HK-2 (cell line): ENCODE data around the gene A2M.
"Not testable (repeated sequence)": the region's sequence is repeated elsewhere in the genome, so short reads cannot be mapped to it uniquely, and the experiment has no call there.

ENCODE experiments used
- DNase-seq: peaks from one replicate; pipeline ENCODE4 v3.0.0-alpha.2; 2018; ENCODE audit not compliant: unreplicated experiment

A2M gene

DNA sequence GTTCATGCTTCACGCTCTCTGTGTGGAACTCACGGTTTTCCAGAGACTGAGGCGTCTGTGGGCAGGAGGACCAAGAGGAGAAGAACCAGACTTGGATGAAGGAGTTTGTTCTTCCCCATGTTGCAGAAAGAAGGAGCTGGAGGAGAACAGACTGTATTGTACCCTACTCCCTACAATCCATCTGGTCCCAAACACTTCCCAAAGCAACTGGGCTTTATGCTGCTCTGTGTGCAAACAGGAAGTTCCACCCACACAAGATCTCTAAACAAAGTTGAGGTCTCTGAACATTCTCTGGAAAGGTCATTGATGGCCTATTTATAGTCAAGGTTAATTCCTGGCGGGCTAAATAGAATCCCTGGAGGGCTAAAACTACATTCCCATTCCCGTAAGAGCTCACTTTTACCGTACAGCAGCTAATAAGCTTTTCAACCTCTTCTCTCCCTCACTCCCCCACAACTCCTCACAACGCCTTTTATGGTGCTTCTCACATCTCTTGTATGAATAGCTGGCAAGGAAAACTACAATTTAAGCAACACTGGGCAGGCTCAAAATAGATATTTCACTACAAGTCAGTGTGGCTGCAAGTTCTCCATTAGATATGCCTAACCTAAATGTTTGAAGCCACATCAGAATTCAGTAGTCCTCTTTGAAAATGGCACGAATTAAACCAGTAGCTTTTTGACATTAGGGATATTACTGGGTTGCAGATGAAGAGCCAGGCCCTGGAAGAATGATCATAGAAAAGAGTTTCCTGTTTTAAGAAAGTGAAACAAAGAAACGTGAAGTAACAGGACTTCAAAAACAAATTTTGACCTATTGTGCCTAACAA is at the start of gene A2M:
A2M (minus strand) TSS at position 189 of the 829 bp plus-strand sequence; CDS start at position 119, 70 bp downstream.
- DNase-seq = no peak

DNA sequence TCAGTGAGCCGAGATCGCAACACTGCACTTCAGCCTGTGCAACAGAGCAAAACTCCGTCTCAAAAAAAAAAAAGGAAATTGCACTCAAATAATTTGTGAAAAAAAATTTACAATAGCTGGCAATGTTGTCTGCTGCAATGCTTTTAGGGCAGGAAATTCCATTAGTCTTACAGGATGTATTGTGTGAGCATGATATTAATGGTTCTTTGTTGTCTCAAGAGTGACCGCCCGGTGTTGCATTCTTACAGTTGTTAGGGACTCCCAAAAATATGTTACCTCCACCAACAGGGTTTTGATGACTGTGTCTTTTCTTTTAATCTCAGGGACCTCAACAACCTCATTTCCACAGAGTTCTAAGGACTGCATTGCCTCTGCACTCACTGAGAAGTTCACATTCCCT is 47.7 kb upstream of the A2M start:
- DNase-seq = no peak

DNA sequence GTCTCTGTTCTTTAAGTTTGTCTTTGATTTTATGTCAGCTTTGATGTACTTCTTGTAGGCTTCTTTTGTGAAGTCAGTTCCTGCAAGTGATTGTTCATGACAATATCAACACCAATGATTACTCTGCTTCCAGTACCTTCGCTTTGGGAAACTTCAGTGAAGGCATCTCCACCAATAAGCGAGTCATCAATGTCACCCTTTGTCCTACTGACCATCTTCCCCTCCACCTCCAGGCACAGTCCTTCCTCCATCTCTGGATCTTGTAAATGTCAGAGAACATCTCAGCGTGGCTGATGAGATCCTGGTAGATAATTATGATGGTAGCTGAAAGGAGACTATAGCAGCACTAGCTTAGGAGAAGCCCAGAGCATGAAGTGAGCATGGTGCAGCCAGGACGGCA is 40.4 kb upstream of the A2M start:
- no peak for DNase-seq

DNA sequence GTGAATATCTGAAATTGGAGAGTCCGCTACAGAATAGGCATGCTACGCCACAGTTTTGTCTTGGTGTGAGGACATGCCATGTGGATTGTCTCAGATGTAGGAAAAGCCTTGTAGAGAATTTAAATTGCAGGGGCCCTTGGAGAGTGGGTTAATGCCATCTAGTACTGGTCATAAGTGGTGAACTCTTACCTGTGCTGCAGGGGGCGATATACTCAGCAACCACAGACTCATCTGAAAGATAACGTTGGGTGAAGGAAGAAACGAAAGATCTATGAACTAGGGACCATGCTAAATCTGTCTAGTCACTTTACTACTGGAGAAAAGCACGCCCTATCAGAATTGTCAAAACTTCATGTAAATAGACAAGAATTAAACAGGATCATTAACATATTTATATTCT is 33.7 kb upstream of the A2M start:
- no peak for DNase-seq

DNA sequence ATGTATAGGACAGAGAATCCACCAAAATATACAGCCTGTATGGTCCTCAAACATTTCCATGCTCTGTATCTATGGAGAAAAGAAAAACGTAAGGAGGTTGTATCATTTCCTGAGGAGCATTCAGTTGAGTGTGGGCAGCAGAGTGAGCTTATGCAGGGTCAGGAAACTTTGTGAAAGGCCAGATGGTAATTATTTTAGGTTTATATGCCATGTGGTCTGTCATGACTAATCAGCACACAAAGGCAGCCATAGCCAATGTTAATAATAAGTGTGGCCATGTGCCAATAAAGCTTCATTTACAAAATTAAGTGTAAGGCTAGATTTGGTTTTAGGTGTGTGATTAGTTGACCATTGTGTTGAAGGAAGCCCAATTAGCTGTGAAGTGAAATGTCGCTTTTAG is 33.2 kb upstream of the A2M start:
- DNase-seq = no peak

DNA sequence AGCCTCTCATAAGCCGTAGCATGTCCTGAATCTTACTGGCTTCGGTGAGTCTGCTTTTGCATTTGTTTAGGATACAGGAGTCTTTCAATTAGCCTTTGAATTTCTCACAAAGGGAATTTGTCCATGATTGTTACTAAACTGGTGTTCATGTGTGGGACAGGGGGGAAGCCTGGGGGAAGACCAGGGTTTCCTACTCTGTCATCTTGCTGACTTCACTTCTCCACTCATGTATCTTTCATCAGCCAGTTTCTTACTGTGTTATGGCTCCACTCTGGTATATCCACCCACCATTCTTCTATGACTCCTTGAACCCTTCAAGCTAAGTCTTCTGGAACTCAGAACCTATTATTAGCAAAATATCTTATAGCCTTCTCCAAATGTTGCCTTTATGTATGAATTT is 31.7 kb upstream of the A2M start:
- DNase-seq = no peak

DNA sequence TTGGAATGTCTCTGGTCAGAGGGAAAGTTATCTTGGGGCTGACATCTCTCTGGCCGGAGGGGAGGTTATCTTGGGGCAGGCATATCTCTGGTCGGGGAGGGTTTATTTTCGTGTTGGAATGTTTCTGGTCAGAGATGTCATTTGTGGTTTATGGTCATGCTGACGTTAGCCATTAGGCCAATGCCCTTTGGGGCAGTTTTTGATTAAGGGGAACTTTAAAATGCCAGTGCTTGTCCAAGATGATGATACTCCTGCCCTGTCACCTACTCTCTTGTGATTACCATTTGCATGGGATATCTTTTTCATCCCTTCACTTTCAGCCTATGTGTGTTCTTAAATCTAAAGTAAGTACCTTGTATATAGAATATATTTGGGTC is 29.0 kb upstream of the A2M start:
- no peak for DNase-seq

DNA sequence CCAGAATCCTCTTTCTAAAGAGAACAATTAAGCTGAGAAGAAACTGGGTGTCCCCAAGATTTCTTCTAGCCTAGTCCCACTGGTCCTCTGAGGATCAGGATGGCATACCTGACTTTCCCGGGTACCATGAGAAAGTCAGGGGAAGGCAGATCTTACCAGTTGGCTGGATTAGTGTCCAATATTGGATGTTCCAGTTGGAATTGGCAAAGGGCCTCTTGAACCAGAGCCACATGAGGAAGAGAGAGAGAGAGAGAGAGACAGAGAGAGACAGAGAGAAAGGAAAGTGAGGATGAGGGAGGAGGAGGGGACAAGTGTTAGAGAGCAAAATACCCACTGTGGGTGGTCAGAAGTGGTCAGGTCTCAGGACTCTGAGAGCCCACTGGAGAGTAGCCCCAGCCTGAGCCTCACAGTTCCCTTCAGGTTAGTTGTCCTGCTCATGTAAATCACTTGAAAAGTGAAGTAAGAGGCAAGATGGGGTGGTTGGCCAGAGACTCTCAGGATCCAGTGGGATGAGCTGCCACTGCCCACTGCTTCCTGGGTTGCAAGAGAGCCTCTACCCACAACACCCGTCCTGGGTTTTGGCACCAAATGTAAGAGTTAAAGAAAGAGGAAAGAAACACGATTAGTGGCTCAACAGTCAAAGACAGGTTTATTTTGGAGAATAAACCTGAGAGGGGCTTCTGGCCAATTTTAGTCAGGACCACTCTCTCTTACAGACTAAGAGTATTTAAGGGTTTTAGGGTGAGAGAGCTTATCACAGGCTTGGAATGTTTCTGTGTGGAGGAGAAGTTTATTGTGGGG is 28.4 kb upstream of the A2M start:
- DNase-seq = no peak

DNA sequence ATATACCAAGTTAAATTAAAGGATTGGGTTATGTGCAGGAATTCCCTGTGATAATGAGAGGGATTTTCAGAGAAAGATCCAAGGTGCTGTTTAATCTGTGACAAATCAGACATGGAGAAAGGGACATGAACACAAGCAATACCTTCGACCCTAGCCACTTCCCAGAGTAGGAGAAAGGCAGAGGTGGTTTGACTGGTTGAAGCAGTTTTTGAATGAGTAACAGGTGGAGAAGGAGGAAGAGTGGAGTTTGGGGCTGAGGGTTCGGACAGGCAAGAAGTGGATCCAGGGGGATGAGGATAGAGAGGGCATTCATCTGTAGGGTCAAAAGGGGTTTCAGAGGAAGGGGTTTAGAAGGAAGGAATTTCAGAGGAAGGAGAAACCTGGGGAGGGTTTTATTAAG is 27.4 kb upstream of the A2M start:
- DNase-seq = no peak

DNA sequence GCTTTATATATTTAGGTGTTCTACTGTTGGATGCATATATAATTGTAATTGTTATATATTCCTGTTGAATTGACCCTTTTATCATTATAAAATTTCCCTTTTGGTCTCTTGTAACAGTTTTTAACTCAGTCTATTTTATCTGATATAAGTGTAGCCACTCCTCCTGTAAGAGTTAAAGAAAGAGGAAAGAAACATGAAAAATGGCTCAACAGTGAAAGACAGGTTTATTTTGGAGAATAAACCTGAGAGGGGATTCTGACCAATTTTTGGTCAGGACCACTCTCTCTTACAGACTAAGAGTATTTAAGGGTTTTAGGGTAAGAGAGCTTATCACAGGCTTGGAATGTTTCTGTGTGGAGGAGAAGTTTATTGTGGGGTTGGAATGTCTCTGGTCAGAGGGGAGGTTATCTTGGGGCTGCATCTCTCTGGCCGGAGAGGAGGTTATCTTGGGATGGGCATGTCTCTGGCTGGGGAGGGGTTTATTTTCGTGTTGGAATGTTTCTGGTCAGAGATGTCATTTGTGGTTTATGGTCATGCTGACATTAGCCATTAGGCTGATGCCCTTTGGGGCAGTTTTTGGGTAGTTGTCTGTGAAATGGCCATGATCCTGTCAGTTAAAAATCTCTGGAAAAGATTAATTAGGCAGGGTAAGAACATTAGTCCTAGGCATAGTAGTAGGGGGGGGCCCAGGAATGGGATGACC is 24.0 kb upstream of the A2M start:
- not testable (repeated sequence) for DNase-seq

DNA sequence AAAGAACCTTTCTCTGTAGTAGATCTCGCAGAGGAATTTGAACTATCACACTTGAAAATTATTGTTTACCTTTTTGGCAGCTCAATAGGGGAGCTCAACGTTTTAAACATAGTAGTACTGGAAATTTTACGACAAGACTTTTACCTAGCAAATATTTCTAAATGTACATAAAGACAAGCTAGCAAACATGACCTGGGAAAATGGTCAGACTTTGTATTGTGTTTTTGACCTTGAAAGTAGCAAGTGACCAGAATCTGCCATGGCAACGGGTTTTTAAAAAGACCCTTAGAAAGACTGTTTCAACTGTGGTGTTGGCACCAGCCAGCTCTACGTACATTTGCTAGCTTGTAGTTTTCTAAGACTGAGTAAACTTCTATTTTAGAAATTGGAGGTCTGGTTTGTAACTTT is 20.2 kb upstream of the A2M start:
- no peak for DNase-seq

DNA sequence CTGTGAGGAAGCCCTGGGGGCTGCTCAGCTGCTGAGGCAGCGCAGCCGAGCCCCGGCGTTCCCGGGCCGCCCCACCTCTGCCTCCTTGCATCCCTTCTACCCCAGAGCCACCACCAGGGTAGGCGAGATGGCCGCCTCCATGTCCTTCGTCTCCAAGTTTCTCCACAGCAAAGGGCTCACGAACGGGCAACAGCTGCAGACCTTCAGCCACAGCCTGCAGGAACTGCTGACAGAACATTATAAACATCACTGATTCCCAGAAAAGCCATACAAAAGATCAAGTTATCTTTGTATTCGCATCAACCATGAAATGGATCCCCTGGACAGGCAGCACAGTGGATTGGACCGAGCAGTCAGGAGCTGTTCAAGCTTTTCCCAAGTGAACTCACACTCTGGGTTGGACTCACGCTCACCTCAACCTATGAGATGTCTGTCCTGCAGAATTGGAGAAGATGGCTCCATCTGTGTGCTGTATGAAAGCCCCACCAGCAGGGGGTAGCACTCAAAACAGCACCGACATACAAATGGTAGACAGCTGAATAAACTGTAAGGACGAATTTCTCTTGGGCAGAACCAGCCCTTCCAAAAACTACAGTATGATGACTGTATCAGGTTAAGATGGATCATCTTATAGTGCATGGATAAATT is 19.4 kb upstream of the A2M start:
- no peak for DNase-seq

DNA sequence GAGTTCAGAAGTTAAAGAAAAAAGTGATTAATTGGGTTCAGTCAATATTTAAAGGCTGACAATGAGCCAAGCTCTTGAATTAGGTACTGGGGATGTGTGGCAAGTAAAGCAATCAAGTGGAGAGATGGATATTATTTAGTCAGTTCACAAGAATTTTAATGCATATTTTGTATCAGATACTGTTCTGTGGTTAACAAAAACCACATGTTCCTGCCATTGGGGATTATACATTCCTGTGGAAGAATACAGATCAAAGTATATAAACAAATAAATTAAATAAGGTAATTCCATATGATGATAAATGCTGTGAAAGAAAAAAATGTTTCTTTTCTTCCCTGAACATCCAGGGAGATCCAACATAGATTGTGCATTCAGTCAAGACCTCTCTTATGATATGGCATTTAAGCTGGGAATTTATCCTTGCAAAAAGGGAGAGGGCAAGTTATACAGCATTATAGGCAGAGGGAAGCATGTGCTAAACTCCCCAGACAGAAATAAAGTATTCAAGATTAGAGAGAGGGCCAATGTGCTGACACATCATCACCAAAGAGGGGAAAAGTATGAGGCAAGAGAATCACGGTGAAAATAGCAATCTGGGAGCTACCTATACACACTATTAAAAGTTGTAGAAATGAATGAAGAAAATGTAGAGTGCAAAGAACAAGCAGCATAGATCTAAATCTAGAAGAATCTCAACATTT is 17.6 kb upstream of the A2M start:
- no peak for DNase-seq

DNA sequence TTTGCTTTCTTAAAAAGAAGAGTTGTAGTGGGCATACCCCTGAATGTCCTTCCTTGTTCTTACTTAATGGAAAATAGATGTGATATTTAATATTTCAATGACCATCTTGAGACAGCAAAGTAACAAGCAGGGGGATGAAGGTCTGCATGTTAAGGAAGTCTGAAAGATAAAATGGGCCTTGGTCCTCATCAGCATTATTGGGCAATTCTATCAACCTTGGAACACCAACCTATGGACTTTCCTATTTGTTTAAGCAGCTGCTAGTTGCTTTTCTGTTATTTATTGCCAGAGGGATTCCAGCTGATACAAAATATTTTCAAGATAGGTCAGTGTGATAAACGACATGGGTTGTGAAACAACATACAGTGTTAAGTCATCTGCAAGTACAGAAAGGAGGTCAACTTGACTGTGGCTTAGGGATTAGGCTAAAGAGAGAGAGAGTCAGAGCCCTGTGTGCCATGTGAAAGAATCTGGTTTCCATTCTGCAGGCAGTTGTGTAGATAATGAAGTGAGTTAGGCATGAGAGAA is 16.4 kb upstream of the A2M start:
- DNase-seq = no peak

DNA sequence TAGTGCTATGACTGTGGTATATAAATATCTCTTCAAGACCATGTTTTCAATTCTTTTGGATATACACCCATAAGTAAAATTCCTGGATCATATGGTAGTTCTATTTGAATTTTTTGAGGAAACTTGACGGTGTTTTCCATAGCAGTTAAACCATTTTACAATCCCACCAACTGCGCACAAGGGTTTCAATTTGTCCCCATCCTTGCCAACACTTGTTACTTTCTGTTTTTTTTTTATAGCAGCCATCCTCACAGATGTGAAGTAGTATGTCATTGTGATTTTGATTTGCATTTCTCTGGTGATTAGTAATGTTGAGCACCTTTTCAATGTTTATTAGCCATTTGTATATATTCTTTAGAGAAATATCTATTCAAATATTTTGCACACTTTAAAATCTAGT is 14.5 kb upstream of the A2M start:
- DNase-seq = no peak

DNA sequence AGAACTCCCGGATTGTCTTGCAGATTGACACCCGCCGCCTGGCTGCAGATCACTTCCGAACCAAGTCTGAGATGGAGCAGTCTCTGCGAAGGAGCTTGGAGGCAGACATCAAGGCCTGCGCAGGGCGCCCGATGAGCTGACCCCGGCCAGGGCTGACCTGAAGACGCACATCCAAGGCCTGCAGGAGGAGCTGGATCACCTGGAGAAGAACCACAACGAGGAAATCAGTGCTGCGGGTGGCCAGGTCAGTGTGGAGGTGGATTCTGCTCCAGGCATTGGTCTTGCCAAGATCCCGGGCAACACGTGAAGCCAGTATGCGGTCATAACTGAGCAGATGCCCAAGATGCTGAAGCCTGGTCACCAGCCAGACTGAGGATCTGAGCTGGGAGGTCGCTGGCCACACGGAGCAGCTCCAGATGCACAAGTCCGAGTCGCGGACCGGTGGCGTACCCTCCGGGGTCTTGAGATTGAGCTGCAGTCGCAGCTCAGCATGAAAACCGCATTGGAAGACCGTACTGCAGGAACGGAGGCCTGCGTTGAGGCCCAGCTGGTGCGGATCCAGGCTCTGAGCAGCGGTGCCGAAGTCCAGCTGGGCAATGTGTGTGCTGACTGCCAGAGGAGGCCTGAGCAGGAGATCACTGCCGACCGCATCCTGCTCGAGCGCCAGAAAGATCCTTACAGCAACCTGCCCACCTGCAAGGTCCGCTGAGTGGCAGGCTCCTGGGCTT is 12.4 kb upstream of the A2M start:
- DNase-seq = no peak

DNA sequence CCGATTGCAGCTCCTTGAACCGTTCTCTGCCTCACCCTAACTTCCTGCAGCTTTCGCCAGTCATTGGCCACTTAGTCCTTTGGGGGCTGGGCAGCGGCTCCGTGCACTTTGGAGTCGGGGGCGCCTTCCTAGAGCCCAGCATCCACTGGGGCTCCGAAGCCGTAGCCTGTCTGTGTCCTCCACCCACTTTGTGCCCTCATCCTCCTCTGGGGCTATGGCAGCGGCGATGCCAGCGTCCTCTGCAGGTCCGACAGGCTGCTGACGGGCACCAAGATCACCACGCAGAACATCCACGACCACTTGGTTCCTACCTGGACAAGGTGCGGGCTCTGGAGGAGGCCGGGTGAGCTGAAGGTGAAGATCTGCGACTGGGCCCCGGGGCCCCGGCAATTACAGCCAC is 11.8 kb upstream of the A2M start:
- no peak for DNase-seq

DNA sequence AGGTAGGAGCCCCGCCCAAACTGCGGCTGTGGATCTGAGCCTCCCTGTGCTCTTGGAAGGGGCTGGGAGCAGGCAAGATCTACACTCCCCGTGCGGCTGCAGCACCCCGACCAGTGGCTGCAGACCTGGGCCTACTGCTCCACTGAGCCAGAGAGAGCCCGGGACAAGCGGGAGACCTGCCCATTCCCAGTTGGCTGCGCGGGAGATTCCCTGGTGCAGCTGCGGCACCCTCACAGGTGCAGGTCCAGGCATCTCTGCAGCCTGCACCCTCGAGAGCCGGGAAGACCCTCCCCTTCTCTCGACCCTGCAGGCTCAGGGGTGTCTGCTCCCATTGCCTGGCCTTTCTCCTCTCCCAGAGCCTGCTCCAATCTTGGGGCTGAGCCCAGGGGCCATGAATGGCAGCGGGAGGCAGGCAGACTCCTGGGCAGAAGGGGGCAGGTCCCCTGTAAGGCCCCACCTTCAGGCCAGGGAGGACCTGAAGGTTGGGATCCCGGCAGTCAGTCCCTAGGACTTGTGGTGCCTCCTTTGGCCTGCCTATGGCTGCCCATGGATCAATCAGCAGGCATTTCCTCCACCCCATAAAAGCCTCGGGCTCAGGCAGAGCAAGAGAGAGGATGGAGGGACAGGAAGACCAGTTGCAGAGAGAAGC is 8.8 kb upstream of the A2M start:
- no peak for DNase-seq

DNA sequence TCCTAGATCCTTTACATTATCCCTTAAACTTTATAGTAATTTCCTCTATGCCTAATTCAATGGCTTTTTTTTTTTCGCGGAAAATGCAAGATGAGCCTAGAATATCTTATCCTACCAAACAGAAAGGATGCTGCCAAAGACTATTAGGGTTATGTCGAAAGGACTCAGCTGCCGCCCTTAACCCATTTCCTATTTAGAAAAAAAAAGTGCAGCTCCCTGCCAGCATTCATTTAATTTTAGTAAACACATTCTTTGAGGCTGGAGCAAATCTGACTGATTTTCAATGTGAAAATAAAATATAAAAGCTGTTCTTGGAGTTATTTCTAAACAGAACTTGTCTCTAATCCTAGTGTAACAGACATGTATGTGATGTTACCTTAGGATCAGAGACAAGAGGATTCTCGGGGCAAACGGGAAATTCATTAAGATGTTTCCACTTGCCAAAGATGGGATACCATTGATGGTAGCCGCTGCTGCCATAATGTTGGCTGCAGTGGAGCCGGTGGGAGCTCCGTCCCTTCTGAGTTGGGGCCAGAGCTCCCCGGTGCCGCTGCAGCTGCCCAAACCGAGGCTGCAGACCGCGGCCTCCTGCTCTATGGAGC is 8.2 kb upstream of the A2M start:
- no peak for DNase-seq
